WTC11 (cell line): ENCODE data around the gene UBA1.

Experiments
- ELF4 ChIP-seq: sonication (generic); formaldehyde crosslinking; IDR thresholded peaks from 2 replicates; pipeline ENCODE4 v1.8.1; 2022; ENCODE audit warnings: low read depth, mild to moderate bottlenecking, moderate library complexity, missing genetic modification reagents
- FOXP1 ChIP-seq: sonication (generic); formaldehyde crosslinking; IDR thresholded peaks from 2 replicates; pipeline ENCODE4 v1.8.0; 2022; ENCODE audit warnings: missing genetic modification reagents, mild to moderate bottlenecking, moderate library complexity, borderline replicate concordance
- KAT7 ChIP-seq: sonication (generic); formaldehyde crosslinking; IDR thresholded peaks from 2 replicates; pipeline ENCODE4 v1.8.1; 2023; ENCODE audit warnings: missing genetic modification reagents, mild to moderate bottlenecking, borderline replicate concordance
- NFYB ChIP-seq: sonication (generic); formaldehyde crosslinking; conservative IDR thresholded peaks from 2 replicates; pipeline ENCODE4 v1.8.0; 2022; ENCODE audit warnings: low read depth, missing genetic modification reagents
- NR2C2 ChIP-seq: sonication (generic); formaldehyde crosslinking; IDR thresholded peaks from 2 replicates; pipeline ENCODE4 v1.8.0; 2022; ENCODE audit warnings: mild to moderate bottlenecking, missing genetic modification reagents
- SOX15 ChIP-seq: fragments of 250-450 bp; sonication (Bioruptor Pico); IDR thresholded peaks from 2 replicates; pipeline ENCODE4 v1.9.0; 2021; ENCODE audit warnings: mild to moderate bottlenecking
- TCF7 ChIP-seq: sonication (generic); formaldehyde crosslinking; IDR thresholded peaks from 2 replicates; pipeline ENCODE4 v1.8.0; 2022; ENCODE audit warnings: mild to moderate bottlenecking, low read depth, missing genetic modification reagents, moderate library complexity
- TEAD4 ChIP-seq: sonication (generic); formaldehyde crosslinking; IDR thresholded peaks from 2 replicates; pipeline ENCODE4 v1.8.0; 2022; ENCODE audit warnings: mild to moderate bottlenecking, missing genetic modification reagents
- TP53 ChIP-seq: sonication (generic); formaldehyde crosslinking; IDR thresholded peaks from 2 replicates; pipeline ENCODE4 v1.8.1; 2023; ENCODE audit warnings: mild to moderate bottlenecking, missing genetic modification reagents
- TF ChIP-seq, protein P1 (sequence below): fragments of 200-600 bp; IDR thresholded peaks from 2 replicates; pipeline ENCODE4 v1.8.0; 2022; ENCODE audit warnings: antibody characterized with exemption
- TF ChIP-seq, protein P2 (sequence below): sonication (generic); formaldehyde crosslinking; IDR thresholded peaks from 2 replicates; pipeline ENCODE4 v1.8.1; 2023; ENCODE audit warnings: mild to moderate bottlenecking, moderate library complexity, missing genetic modification reagents
- TF ChIP-seq, protein P3 (sequence below): sonication (generic); formaldehyde crosslinking; IDR thresholded peaks from 2 replicates; pipeline ENCODE4 v1.8.0; 2022; ENCODE audit warnings: mild to moderate bottlenecking, missing genetic modification reagents

DNA sequence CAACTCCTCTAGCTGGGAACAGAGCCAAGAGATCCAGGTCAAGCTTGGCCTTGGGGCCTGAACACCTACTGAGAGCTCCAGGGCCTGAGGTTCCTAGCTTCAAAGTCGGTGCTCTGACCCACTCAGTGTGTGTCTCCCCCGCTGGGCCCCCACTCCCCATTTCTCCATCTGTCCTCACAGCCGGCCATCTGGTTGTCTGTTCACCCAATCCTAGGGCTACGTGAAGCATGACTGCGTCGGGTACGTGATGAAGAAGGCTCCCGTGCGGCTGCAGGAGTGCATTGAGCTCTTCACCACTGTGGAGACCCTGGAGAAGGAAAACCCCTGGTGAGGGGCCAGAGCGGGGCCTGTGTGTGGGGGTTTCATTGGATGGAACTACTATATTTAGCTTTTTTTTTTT lies 51.5 kb downstream of the UBA1 start:
- TF ChIP-seq, protein P1, sequence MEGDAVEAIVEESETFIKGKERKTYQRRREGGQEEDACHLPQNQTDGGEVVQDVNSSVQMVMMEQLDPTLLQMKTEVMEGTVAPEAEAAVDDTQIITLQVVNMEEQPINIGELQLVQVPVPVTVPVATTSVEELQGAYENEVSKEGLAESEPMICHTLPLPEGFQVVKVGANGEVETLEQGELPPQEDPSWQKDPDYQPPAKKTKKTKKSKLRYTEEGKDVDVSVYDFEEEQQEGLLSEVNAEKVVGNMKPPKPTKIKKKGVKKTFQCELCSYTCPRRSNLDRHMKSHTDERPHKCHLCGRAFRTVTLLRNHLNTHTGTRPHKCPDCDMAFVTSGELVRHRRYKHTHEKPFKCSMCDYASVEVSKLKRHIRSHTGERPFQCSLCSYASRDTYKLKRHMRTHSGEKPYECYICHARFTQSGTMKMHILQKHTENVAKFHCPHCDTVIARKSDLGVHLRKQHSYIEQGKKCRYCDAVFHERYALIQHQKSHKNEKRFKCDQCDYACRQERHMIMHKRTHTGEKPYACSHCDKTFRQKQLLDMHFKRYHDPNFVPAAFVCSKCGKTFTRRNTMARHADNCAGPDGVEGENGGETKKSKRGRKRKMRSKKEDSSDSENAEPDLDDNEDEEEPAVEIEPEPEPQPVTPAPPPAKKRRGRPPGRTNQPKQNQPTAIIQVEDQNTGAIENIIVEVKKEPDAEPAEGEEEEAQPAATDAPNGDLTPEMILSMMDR, result no peak
- TF ChIP-seq, protein P2, sequence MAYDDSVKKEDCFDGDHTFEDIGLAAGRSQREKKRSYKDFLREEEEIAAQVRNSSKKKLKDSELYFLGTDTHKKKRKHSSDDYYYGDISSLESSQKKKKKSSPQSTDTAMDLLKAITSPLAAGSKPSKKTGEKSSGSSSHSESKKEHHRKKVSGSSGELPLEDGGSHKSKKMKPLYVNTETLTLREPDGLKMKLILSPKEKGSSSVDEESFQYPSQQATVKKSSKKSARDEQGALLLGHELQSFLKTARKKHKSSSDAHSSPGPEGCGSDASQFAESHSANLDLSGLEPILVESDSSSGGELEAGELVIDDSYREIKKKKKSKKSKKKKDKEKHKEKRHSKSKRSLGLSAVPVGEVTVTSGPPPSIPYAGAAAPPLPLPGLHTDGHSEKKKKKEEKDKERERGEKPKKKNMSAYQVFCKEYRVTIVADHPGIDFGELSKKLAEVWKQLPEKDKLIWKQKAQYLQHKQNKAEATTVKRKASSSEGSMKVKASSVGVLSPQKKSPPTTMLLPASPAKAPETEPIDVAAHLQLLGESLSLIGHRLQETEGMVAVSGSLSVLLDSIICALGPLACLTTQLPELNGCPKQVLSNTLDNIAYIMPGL, result no peak
- no peak for TF ChIP-seq NR2C2 (CRISPR knock-in tag)
- no peak for TF ChIP-seq FOXP1 (CRISPR knock-in tag)
- no peak for TF ChIP-seq TEAD4
- TF ChIP-seq ELF4 (CRISPR knock-in tag), result no peak
- TF ChIP-seq TCF7 (CRISPR knock-in tag), result no peak
- TF ChIP-seq, protein P3, sequence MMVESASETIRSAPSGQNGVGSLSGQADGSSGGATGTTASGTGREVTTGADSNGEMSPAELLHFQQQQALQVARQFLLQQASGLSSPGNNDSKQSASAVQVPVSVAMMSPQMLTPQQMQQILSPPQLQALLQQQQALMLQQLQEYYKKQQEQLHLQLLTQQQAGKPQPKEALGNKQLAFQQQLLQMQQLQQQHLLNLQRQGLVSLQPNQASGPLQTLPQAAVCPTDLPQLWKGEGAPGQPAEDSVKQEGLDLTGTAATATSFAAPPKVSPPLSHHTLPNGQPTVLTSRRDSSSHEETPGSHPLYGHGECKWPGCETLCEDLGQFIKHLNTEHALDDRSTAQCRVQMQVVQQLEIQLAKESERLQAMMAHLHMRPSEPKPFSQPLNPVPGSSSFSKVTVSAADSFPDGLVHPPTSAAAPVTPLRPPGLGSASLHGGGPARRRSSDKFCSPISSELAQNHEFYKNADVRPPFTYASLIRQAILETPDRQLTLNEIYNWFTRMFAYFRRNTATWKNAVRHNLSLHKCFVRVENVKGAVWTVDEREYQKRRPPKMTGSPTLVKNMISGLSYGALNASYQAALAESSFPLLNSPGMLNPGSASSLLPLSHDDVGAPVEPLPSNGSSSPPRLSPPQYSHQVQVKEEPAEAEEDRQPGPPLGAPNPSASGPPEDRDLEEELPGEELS (CRISPR knock-in tag), result no peak
- TF ChIP-seq SOX15 (CRISPR knock-in tag), result no peak
- no peak for TF ChIP-seq NFYB (CRISPR knock-in tag)
- no peak for TF ChIP-seq KAT7
- TF ChIP-seq TP53 (CRISPR knock-in tag), result no peak
